Adipocyte (in vitro differentiated cells): ENCODE data around the gene HOXB8.

Experiments
- DNase-seq: peaks from one replicate; pipeline ENCODE4 v3.0.0-alpha.2; 2015; ENCODE audit warnings: low read depth
- H3K27me3 ChIP-seq: replicated peaks from 2 replicates; pipeline ENCODE4 v1.7.0; 2013; ENCODE audit warnings: mild to moderate bottlenecking, low read length, moderate library complexity; ENCODE audit not compliant: control insufficient read depth, insufficient read depth
- H3K36me3 ChIP-seq: 2 replicates; pipeline ENCODE4 v1.7.0; 2013; ENCODE audit warnings: low read length, mild to moderate bottlenecking, moderate library complexity; ENCODE audit not compliant: control insufficient read depth, insufficient read depth, severe bottlenecking
- H3K4me1 ChIP-seq: 2 replicates; pipeline ENCODE4 v1.7.0; 2013; ENCODE audit warnings: mild to moderate bottlenecking, low read length, moderate library complexity; ENCODE audit not compliant: control insufficient read depth, insufficient read depth
- H3K4me3 ChIP-seq: 2 replicates; pipeline ENCODE4 v1.7.0; 2013; ENCODE audit warnings: mild to moderate bottlenecking, low read length, moderate library complexity
- H3K9ac ChIP-seq: 2 replicates; pipeline ENCODE4 v1.7.0; 2013; ENCODE audit warnings: mild to moderate bottlenecking, low read length, moderate library complexity
- H3K9me3 ChIP-seq: 2 replicates; pipeline ENCODE4 v1.7.0; 2013; ENCODE audit warnings: mild to moderate bottlenecking, low read length, moderate library complexity; ENCODE audit not compliant: control insufficient read depth

The HOXB8 gene

DNA sequence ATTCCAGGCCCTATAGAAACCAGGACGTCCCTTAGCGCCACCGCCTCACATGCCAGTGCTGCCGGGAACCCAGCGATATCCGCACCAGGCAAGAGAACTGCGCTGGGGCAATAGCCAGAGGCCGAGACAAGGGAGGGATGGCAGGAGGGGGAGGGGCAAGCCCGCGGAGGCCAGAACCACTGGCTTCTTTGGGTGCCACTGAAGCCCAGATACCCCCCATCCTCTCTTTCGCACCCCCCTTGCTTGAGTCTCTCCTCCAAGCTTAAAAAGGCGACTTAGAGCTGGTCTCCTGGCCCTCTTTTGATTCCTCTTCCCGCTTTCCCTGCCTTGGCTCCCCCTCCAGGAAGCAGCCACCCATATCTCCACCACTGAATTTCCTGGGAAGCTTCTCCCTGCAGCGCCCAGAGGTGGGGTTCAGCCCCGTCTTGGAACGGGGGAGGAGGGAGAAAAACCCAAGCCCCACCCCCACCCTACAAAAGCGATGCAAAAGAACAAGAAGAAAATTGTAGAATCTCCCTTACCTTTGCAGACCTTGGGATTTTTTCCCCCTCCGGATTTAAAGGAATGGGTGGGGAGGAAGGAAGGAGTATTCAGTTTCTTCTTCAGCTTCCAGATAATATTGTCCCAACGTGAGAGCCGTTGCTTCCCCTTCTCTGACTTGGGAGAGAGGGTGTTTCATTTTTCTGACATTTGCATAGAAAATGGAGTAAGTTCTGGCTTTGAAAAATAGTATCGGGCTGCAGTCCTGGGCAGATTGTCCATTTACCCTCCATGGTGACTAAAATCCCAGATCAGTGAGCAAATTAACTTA lies 10.9 kb downstream of the HOXB8 start:
- H3K27me3 ChIP-seq, result no peaks in the 10 kb centered on the region
- H3K4me1 ChIP-seq, result peaks cover 41% of the 10 kb centered on the region
- DNase-seq, result no peak
- peak overlapping the region; percentile 97 for H3K9ac ChIP-seq
- H3K36me3 ChIP-seq, result no peaks in the 10 kb centered on the region
- H3K9me3 ChIP-seq, result no peaks in the 10 kb centered on the region
- H3K4me3 ChIP-seq, result peak overlapping the region; percentile 95

DNA sequence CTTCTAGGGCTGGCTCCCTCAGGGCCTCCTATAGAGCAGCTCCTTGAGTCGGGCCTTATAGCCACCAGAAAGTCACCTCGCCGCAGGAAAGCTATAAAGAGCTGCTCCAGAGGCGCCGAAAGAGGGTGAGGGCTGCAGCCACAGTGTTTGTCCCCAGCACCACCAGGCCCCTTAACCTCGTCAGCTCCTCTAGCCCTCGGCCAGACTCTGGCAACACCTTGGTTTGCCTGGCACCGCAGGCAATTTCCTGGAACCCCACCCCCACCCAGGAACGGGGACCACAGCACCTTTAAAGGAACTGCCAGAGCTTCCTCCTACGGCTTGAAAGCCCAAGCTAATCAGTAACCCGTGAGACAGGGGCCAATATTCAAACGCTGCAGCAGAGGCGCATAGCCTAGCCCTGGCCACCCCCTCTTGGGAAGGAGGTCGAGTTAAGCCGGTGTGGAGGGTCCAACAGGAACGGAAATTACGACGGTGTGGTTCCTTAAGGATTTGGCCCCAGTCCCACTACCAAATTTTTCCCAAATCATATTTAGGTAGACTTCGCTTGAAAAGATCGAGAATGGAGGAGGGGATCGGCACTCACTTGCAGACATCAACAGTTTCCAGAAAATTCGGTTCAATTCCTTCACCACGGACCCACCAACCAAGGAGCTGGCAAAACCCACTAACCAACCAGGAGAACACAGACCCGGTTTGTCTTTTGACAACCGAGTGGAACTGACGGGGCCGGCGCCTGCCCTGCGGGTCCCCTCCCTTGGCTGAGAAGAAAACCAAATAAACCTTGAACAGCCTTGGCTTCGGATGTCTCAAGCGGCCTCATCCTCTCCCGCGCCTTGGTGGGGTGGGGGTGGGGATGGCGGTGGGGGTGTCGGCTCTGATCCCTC lies 13.3 kb downstream of the HOXB8 start:
- H3K27me3 ChIP-seq, result no peaks in the 10 kb centered on the region
- DNase-seq, result no peak
- H3K9me3 ChIP-seq, result no peaks in the 10 kb centered on the region
- H3K9ac ChIP-seq, result peak overlapping the region; percentile 97
- H3K36me3 ChIP-seq, result no peaks in the 10 kb centered on the region
- H3K4me3 ChIP-seq, result peak overlapping the region; percentile 95
- H3K4me1 ChIP-seq, result peaks cover 49% of the 10 kb centered on the region

DNA sequence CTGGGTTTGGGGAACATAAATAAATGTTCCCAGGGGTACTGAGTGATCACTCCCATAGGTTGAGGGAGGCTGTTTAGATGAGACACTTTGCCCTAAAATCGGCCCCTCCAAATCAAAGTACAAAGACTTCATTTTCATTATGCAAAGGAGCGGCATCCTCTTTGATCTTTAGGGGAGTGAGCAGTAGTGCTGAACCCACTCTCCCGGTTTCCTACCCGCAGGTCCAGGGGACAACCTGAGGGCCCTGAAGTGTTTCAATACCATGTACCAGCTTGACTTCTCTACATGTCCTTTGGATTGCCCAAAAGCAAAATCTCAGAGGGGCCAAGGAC lies 13.9 kb downstream of the HOXB8 start:
- Histone ChIP-seq H3K9ac (peak overlapping the region; percentile 97), H3K4me1 (peaks cover 50% of the 10 kb centered on the region), H3K27me3 (no peaks in the 10 kb centered on the region), H3K4me3 (peak overlapping the region; percentile 95), H3K9me3 (no peaks in the 10 kb centered on the region), H3K36me3 (peaks cover 3% of the 10 kb centered on the region)
- DNase-seq, result no peak

DNA sequence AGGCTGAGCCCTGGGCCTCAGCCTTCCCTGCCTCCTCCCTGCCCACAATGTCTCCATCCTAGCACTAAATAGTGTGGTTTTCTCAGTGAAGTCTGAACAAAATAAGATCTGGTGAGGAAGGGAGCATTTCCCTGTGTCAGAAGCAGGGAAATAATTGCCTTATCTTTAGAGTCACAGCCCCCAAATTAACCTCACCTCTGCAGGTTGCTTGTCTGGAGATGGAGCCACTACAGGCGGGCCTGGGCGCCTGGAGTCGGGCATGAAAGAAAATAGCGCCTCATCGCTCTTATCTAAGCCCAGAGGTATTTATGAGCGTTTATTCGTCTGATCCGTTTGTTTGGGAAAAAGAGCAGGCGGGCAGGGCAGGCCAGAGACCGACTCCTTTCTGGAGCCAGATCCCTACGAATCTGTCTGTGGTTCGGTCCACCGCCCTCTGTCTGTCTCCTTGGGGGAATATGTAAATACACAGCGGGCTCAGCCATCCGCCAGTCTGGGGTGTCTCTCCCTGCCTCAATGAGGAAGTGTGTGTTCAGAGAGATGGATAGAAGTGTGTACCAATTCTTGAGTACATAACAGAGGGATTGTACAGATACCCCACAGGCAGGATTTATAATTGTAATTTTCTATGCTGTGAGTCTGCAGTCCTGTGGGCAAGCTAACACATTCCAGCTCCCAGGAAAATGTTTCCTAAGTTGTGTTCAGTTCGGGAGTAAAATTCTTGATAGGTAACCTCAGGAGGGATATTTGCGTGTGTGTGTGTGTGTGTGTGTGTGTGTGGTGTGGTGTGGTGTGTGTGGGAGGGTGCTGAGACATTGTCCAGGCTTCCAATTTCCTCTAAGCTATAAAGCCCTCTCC lies 14.6 kb downstream of the HOXB8 start:
- Histone ChIP-seq H3K4me1 (peaks cover 46% of the 10 kb centered on the region), H3K9me3 (no peaks in the 10 kb centered on the region), H3K27me3 (no peaks in the 10 kb centered on the region), H3K4me3 (no peak overlapping the region), H3K36me3 (peaks cover 10% of the 10 kb centered on the region), H3K9ac (no peak overlapping the region)
- DNase-seq, result no peak

DNA sequence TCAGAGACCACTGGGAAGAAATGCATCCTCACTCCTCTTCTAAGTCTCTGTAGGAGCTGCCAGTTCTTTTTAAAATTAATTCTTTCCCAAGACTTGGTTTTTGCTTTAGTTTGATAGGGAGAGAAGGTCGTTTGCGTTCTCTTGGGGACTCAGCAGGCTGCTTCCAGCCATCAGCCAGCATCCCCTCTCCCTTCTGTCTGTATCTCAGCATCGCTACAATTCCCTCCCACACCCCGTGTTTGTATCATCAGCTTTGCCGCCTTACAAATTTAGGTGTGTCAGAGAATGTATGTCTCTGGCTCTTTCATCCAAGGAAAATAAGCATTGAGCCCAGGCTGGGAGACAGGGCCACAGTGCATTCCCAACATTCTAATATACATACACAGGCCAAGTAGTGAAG lies 15.7 kb downstream of the HOXB8 start:
- DNase-seq, result no peak
- H3K9me3 ChIP-seq, result no peaks in the 10 kb centered on the region
- no peak overlapping the region for H3K4me3 ChIP-seq
- no peak overlapping the region for H3K9ac ChIP-seq
- no peaks in the 10 kb centered on the region for H3K27me3 ChIP-seq
- H3K4me1 ChIP-seq, result peaks cover 49% of the 10 kb centered on the region
- H3K36me3 ChIP-seq, result peaks cover 18% of the 10 kb centered on the region

DNA sequence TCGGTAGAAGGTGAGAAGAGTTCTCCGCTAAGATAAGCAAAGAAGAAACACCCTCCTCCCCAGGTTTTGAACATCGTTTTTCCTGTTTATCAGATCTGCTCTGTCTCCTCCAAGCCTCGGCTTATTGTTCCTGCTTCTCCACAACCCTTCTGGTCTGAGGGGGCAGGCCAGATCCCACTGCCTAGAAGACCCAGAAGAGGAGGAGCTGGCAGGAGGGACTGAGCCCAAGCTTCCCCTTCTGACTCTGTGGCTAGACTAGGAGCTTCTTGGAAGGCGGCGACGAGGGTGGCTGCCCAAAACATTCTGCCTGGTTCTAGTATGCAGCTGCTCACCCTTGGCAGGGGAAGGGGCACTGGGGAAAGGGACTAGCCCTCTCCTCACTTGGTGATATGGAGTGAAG lies 16.4 kb downstream of the HOXB8 start:
- no peak for DNase-seq
- peaks cover 18% of the 10 kb centered on the region for H3K36me3 ChIP-seq
- peak overlapping the region; percentile 89 for H3K4me3 ChIP-seq
- H3K9ac ChIP-seq, result peak overlapping the region; percentile 96
- peaks cover 53% of the 10 kb centered on the region for H3K4me1 ChIP-seq
- no peaks in the 10 kb centered on the region for H3K9me3 ChIP-seq
- no peaks in the 10 kb centered on the region for H3K27me3 ChIP-seq

DNA sequence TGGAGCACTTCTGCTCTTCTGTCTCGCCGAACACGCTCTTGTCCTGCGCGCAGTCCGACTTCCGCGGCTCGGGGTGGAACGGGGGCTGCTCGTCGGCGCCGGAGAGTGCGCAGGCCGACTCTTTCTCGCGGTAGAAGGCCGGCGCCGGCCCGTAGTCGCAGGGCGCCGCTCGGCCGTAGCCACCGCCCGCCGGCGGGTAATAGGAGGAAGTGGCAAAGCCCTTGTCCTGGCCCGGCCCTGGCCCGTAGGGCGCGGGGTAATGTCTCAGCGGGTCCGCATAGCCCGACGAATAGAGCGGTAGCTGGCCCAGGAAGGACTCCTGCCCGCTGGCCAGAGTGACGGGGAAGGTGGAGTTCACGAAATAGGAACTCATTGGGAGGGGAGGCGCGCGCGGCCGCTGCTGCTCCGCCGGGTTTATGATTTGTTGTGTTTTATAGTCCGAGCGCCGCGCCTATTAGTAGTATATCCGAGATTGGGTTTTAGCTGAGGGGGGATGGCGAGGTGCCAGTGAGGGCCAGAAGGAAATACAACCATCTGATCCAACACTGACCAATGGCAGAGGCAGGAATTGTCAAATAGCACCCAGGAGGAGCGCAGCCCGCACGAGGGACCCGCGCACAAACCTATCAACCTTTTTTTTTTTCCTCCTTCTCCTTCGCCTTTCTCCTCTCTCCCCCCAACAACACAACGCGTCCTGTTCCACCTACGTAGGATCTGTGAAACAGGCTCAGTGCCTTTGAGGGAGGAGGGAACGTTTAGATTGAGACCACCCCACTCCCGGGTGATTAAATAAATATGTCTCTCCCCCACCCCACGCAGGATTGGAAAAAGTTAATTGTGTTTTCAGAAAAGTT lies 17.1 kb downstream of the HOXB8 start:
- H3K36me3 ChIP-seq, result peaks cover 18% of the 10 kb centered on the region
- H3K4me1 ChIP-seq, result peaks cover 49% of the 10 kb centered on the region
- no peaks in the 10 kb centered on the region for H3K9me3 ChIP-seq
- H3K27me3 ChIP-seq, result no peaks in the 10 kb centered on the region
- H3K9ac ChIP-seq, result peak overlapping the region; percentile 96
- DNase-seq, result no peak
- peak overlapping the region; percentile 89 for H3K4me3 ChIP-seq

DNA sequence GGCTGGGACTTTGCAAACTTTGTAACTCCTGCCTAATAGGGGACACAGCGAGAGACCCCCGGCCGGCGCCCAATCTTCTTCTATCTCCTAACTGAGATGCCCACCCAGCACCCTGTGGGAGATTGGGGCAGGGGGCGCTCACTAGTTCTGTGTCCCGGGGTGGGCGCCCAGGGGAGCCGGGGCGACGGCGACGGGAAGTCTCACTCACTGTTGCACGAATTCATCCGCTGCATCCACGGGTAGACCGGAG lies 17.6 kb downstream of the HOXB8 start:
- Histone ChIP-seq H3K36me3 (peaks cover 18% of the 10 kb centered on the region), H3K27me3 (no peaks in the 10 kb centered on the region), H3K9me3 (no peaks in the 10 kb centered on the region), H3K4me3 (peak overlapping the region; percentile 89), H3K9ac (peak overlapping the region; percentile 96), H3K4me1 (peaks cover 47% of the 10 kb centered on the region)
- DNase-seq, result no peak

DNA sequence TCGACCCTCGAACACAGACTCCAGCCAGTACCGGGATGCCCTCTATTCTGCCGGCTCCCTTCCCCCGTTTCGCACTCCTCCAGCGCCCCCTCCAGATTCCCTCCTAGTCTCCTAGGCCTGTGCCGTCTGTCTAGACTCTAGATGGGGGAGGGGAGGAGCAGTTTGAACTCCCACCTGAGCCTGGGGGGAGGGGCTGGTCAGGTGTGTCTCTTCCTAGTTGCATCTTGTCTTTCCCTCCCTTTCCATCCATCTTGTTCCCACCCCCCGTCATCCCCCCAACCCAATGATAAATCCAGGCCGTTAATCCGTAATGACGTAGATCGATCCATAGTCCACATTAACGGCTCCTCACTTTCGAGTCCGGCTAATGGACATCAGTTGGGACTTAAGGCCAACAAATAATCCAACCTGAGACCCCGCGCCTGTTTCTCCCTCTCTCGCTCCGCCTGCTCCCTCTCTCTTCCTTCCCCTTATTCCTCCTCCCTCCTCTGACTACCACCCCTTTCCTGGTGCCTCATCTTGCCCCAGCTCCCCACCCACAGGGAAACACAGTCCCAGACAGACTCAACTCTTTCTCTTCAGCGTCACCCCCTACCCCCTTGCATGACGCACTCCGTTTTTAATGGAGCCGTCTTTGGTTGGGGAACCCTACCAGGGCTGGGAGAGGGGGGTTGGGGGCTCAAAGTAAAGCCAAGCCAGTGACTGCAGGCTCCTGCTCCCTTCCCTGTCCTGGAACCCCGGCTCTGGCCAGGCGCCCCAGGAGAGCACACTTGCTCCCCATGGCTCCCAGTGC lies 18.2 kb downstream of the HOXB8 start:
- peaks cover 18% of the 10 kb centered on the region for H3K36me3 ChIP-seq
- no peak for DNase-seq
- no peaks in the 10 kb centered on the region for H3K27me3 ChIP-seq
- peak overlapping the region; percentile 89 for H3K4me3 ChIP-seq
- peak overlapping the region; percentile 96 for H3K9ac ChIP-seq
- no peaks in the 10 kb centered on the region for H3K9me3 ChIP-seq
- peaks cover 45% of the 10 kb centered on the region for H3K4me1 ChIP-seq
